HEK293 (cell line): ENCODE measurements around the gene MYRFL.

Experiments
- CTCF ChIA-PET: fragments of 350-600 bp; formaldehyde crosslinking; extraction: SDS; loops from one replicate; lab custom pipeline; 2021; ENCODE audit warnings: antibody characterized with exemption; lab: Yijun Ruan, JAX
- POLR2A ChIA-PET: fragments of 300-600 bp; formaldehyde crosslinking; extraction: SDS; loops from one replicate; lab custom pipeline; 2020; ENCODE audit warnings: antibody characterized with exemption, inconsistent platforms; lab: Yijun Ruan, JAX
- H3K27ac ChIP-seq: fragments of 200-500 bp; sonication (Bioruptor generic); 2 replicates; pipeline ENCODE4 v1.5.1; 2014; ENCODE audit warnings: low read depth, low read length, control low read depth, inconsistent platforms; ENCODE audit errors: extremely low read depth
- H3K36me3 ChIP-seq, 2 experiments: fragments of 200-500 bp in 1 of 2; sonication (Bioruptor generic) in 1 of 2; 1 replicate in 1 of 2; 2 replicates in 1 of 2; pipeline ENCODE4 v1.5.1; 2014 to 2017; ENCODE audit warnings: inconsistent platforms in 2 of 2, low read length in 2 of 2; ENCODE audit not compliant: control insufficient read depth in 2 of 2, insufficient read depth in 1 of 2
- H3K4me1 ChIP-seq: fragments of 200-500 bp; sonication (Bioruptor generic); 2 replicates; pipeline ENCODE4 v1.5.1; 2014; ENCODE audit warnings: mild to moderate bottlenecking, low read length, inconsistent platforms; ENCODE audit not compliant: control insufficient read depth, insufficient read depth
- H3K4me3 ChIP-seq: 2 replicates; pipeline ENCODE4 v1.5.1; 2011; ENCODE audit warnings: low read depth, mild to moderate bottlenecking, control low read depth, low read length, moderate library complexity
- H3K9me3 ChIP-seq: fragments of 200-500 bp; sonication (Bioruptor generic); 2 replicates; pipeline ENCODE4 v1.5.1; 2014; ENCODE audit warnings: low read depth, low read length, inconsistent platforms; ENCODE audit not compliant: control insufficient read depth, insufficient read depth
- KLF9 ChIP-seq: fragments of 450-650 bp; formaldehyde crosslinking; IDR thresholded peaks from 2 replicates; pipeline ENCODE4 v1.5.1; 2016; ENCODE audit warnings: missing biosample characterization, missing genetic modification characterization, low read depth
- OVOL3 ChIP-seq: fragments of 450-650 bp; formaldehyde crosslinking; IDR thresholded peaks from 2 replicates; pipeline ENCODE4 v1.5.1; 2016; ENCODE audit warnings: missing biosample characterization, missing genetic modification characterization
- PRDM6 ChIP-seq: fragments of 450-650 bp; formaldehyde crosslinking; IDR thresholded peaks from 2 replicates; pipeline ENCODE4 v1.5.1; 2017; ENCODE audit warnings: missing biosample characterization, missing genetic modification characterization
- SCRT2 ChIP-seq: fragments of 450-650 bp; formaldehyde crosslinking; IDR thresholded peaks from 2 replicates; pipeline ENCODE4 v1.5.1; 2016; ENCODE audit warnings: missing biosample characterization, missing genetic modification characterization
- SP3 ChIP-seq: fragments of 450-650 bp; formaldehyde crosslinking; IDR thresholded peaks from 2 replicates; pipeline ENCODE4 v1.5.1; 2016; ENCODE audit warnings: missing biosample characterization, missing genetic modification characterization
- SP7 ChIP-seq: fragments of 450-650 bp; formaldehyde crosslinking; IDR thresholded peaks from 2 replicates; pipeline ENCODE4 v1.5.1; 2016; ENCODE audit warnings: missing biosample characterization, missing genetic modification characterization
- ZIC2 ChIP-seq: fragments of 450-650 bp; formaldehyde crosslinking; IDR thresholded peaks from 2 replicates; pipeline ENCODE4 v1.5.1; 2016; ENCODE audit warnings: missing biosample characterization, missing genetic modification characterization
- ZNF146 ChIP-seq: fragments of 450-650 bp; formaldehyde crosslinking; IDR thresholded peaks from 2 replicates; pipeline ENCODE4 v1.5.1; 2016; ENCODE audit warnings: missing biosample characterization, missing genetic modification characterization
- ZNF202 ChIP-seq: fragments of 450-650 bp; formaldehyde crosslinking; IDR thresholded peaks from 2 replicates; pipeline ENCODE4 v1.5.1; 2016; ENCODE audit warnings: missing biosample characterization, missing genetic modification characterization, borderline replicate concordance
- ZNF350 ChIP-seq: fragments of 450-650 bp; formaldehyde crosslinking; IDR thresholded peaks from 2 replicates; pipeline ENCODE4 v1.5.0; 2017; ENCODE audit warnings: missing biosample characterization, mild to moderate bottlenecking, missing genetic modification characterization
- ZNF48 ChIP-seq: fragments of 450-650 bp; formaldehyde crosslinking; IDR thresholded peaks from 2 replicates; pipeline ENCODE4 v1.5.1; 2016; ENCODE audit warnings: missing biosample characterization, missing genetic modification characterization
- ZNF521 ChIP-seq: fragments of 450-650 bp; formaldehyde crosslinking; IDR thresholded peaks from 2 replicates; pipeline ENCODE4 v1.5.1; 2017; ENCODE audit warnings: missing biosample characterization, mild to moderate bottlenecking, missing genetic modification characterization
- ZNF548 ChIP-seq: fragments of 450-650 bp; formaldehyde crosslinking; IDR thresholded peaks from 2 replicates; pipeline ENCODE4 v1.5.1; 2016; ENCODE audit warnings: missing biosample characterization, missing genetic modification characterization
- ZNF560 ChIP-seq: fragments of 450-650 bp; formaldehyde crosslinking; IDR thresholded peaks from 2 replicates; pipeline ENCODE4 v1.5.1; 2017; ENCODE audit warnings: missing biosample characterization, missing genetic modification characterization, borderline replicate concordance
- ZNF76 ChIP-seq: fragments of 450-650 bp; formaldehyde crosslinking; IDR thresholded peaks from 2 replicates; pipeline ENCODE4; 2016; ENCODE audit warnings: low read depth, missing biosample characterization, missing genetic modification characterization, borderline replicate concordance
- ZNF843 ChIP-seq: fragments of 450-650 bp; formaldehyde crosslinking; IDR thresholded peaks from 2 replicates; pipeline ENCODE4 v1.5.1; 2016; ENCODE audit warnings: missing biosample characterization, missing genetic modification characterization
- ZXDB ChIP-seq: fragments of 450-650 bp; formaldehyde crosslinking; IDR thresholded peaks from 2 replicates; pipeline ENCODE4 v1.5.1; 2016; ENCODE audit warnings: missing biosample characterization, missing genetic modification characterization
- TF ChIP-seq, protein P1 (sequence below): fragments of 450-650 bp; IDR thresholded peaks from 2 replicates; pipeline ENCODE4 v1.5.1; 2018; ENCODE audit warnings: missing biosample characterization, mild to moderate bottlenecking, missing genetic modification characterization

The MYRFL gene

DNA sequence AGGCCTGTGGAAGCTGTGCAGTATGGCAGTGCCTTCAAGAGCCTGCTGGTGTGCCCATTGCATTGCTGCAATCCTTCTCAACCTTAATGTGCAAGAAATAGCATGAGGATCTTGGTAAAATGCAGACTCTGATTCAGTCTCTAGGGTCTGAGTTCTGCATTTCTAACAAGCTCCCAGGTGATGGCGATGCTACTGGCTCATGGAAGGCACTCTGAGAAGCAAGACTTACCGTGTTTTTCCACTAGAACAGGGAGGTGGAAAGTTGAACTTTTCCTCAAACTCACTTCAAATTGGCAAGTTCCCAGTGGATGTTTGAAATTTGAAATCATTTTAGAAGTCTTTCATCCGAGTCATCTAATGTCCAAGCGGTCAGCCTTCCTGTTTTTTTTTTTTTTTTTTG lies 55.5 kb downstream of the MYRFL start:
- H3K4me3 ChIP-seq, result no peak overlapping the region
- H3K27ac ChIP-seq, result no peak overlapping the region
- no peaks in the 10 kb centered on the region for H3K9me3 ChIP-seq
- ChIA-PET CTCF (interaction anchor here (0.6 to 3.9 kb wide), 7 partner anchors 76 to 848 kb away, joined by 3 to 30 read pairs (median 10); no protein-coding TSS in a partner anchor), POLR2A (interaction anchor here (0.6 kb wide), 1 partner anchor 101 kb away, joined by 6 read pairs; no protein-coding TSS in a partner anchor)
- H3K4me1 ChIP-seq, result no peaks in the 10 kb centered on the region
- TF ChIP-seq SCRT2 (tag by site-specific recombination), result no peak
- no peak for TF ChIP-seq KLF9
- no peak for TF ChIP-seq ZNF146 (tag by site-specific recombination)
- TF ChIP-seq SP7, result no peak
- TF ChIP-seq ZNF202 (tag by site-specific recombination), result no peak
- TF ChIP-seq, protein P1, sequence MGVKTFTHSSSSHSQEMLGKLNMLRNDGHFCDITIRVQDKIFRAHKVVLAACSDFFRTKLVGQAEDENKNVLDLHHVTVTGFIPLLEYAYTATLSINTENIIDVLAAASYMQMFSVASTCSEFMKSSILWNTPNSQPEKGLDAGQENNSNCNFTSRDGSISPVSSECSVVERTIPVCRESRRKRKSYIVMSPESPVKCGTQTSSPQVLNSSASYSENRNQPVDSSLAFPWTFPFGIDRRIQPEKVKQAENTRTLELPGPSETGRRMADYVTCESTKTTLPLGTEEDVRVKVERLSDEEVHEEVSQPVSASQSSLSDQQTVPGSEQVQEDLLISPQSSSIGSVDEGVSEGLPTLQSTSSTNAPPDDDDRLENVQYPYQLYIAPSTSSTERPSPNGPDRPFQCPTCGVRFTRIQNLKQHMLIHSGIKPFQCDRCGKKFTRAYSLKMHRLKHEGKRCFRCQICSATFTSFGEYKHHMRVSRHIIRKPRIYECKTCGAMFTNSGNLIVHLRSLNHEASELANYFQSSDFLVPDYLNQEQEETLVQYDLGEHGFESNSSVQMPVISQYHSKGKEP (tag by site-specific recombination), result no peak
- TF ChIP-seq ZNF843 (tag by site-specific recombination), result no peak
- TF ChIP-seq ZXDB (tag by site-specific recombination), result no peak
- TF ChIP-seq ZNF350, result no peak
- TF ChIP-seq OVOL3, result no peak
- no peaks in the 10 kb centered on the region for H3K36me3 ChIP-seq

GRCh38 chr12:69881771-69882170 lies 56.7 kb downstream of the MYRFL start:
- ChIA-PET CTCF (interaction anchor here (0.8 to 2.0 kb wide), 4 partner anchors 19 to 848 kb away, joined by 3 to 6 read pairs (median 4); no protein-coding TSS in a partner anchor), POLR2A (no interaction called here)
- H3K4me1 ChIP-seq, result no peaks in the 10 kb centered on the region

GRCh38 chr12:69884386-69884785 lies 59.4 kb downstream of the MYRFL start:
- H3K36me3 ChIP-seq, result no peaks in the 10 kb centered on the region
- H3K9me3 ChIP-seq, result no peaks in the 10 kb centered on the region
- POLR2A ChIA-PET, result no interaction called here
- H3K27ac ChIP-seq, result no peak overlapping the region
- TF ChIP-seq ZNF560 (tag by site-specific recombination) (no peak), ZNF48 (tag by site-specific recombination) (no peak), ZNF76 (tag by site-specific recombination) (no peak)
- no peak overlapping the region for H3K4me3 ChIP-seq
- H3K4me1 ChIP-seq, result no peaks in the 10 kb centered on the region
- CTCF ChIA-PET, result interaction anchor here (0.6 to 3.0 kb wide), 7 partner anchors 16 to 842 kb away, joined by 3 to 17 read pairs (median 4); no protein-coding TSS in a partner anchor

More at GRCh38 chr12:69881771-69882170, 56.7 kb downstream of the MYRFL start:
- no peak for TF ChIP-seq ZNF548 (tag by site-specific recombination)
- TF ChIP-seq SCRT2 (tag by site-specific recombination), result no peak
- TF ChIP-seq ZNF521 (tag by site-specific recombination), result no peak
- Histone ChIP-seq H3K9me3 (no peaks in the 10 kb centered on the region), H3K36me3 (no peaks in the 10 kb centered on the region), H3K27ac (no peak overlapping the region), H3K4me3 (no peak overlapping the region)

DNA sequence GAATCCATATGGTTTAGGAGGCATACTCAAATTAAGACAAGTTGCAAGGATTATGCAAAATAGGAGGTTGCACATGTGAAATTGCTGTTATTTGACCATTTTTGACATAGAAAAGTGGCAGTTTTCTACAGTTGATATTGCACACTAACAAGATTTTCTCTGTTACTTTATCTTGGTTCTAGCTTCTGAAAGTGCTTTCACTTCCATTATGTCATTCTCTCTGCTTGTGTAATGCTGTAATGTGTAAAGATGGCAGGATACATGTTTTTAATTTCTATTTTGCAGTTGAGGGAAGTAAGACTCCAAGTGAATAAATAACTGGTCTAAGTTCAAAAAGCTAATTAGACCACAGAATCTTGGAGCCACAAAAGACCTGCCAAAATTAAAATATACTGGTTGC lies 60.6 kb downstream of the MYRFL start:
- ChIA-PET POLR2A (no interaction called here), CTCF (interaction anchor here (0.6 to 3.0 kb wide), 7 partner anchors 12 to 847 kb away, joined by 3 to 17 read pairs (median 4); no protein-coding TSS in a partner anchor)
- H3K4me1 ChIP-seq, result no peaks in the 10 kb centered on the region

More for the DNA sequence above, 60.6 kb downstream of the MYRFL start:
- Histone ChIP-seq H3K27ac (no peak overlapping the region), H3K36me3 (no peaks in the 10 kb centered on the region), H3K9me3 (no peaks in the 10 kb centered on the region), H3K4me3 (no peak overlapping the region)
- no peak for TF ChIP-seq SP3 (tag by site-specific recombination)
- TF ChIP-seq PRDM6 (tag by site-specific recombination), result no peak
- TF ChIP-seq ZIC2 (tag by site-specific recombination), result no peak
